Prostate gland (tissue), 2 donors: ENCODE measurements around the gene PFN1.

Source experiments
- CTCF ChIP-seq, 4 experiments: fragments of 200-600 bp in 2 of 4; fragments of 450-650 bp in 2 of 4; sonication (generic) in 2 of 4; IDR thresholded peaks; 1 replicate in 3 of 4; 2 replicates in 1 of 4; pipeline ENCODE4 v1.5.1; 2016 to 2019; ENCODE audit warnings: antibody characterized with exemption in 4 of 4, mild to moderate bottlenecking in 2 of 4, moderate library complexity in 2 of 4
- POLR2A ChIP-seq: fragments of 450-650 bp; IDR thresholded peaks from one replicate; pipeline ENCODE4 v1.6.1; 2016; ENCODE audit warnings: antibody characterized with exemption, mild to moderate bottlenecking
- POLR2AphosphoS5 ChIP-seq: sonication (generic); formaldehyde crosslinking; IDR thresholded peaks from one replicate; pipeline ENCODE4 v1.6.1; 2017; ENCODE audit warnings: antibody characterized with exemption

DNA sequence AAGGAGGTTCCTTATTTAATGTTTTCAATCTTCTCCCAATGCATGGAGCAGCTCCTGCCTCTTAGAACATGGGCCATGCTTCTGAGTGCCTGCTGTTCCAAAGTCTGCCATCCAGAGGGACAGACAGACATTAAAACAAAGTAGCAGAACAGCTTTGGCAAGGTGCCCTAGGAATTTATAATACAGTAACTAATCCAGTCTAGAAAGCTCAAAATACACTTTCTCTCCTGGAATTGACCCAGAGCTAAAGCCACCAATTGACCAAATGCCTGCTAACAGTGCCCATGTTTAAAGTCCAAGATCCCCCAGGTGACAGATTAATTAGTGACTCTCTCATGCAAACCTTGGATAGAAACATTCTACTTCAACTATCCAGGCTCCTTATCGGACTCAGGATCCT is 34.3 kb downstream of the PFN1 start:
- TF ChIP-seq POLR2A (no peak), CTCF (IDR thresholded peaks at IDR 0.05) (no peak), POLR2AphosphoS5 (no peak)
